CD4-positive, alpha-beta T cell treated with Interleukin-21 for 1 hour (primary cell): Measurements from ENCODE around the gene YBEY.
A peak's percentile ranks its signal among the peaks of the same experiment; 100 is the strongest.

Source experiments
- DNase-seq: peaks from one replicate; pipeline ENCODE4 v3.0.0-alpha.2; 2020

YBEY gene

GRCh38 chr21:46265736-46266525, 20.2 kb upstream of the YBEY start:
- DNase-seq = no peak

- DNase-seq = no peak
Measured at GRCh38 chr21:46266946-46267345, 19.2 kb upstream of the YBEY start.

- DNase-seq = no peak
Measured at GRCh38 chr21:46268371-46268770, 17.8 kb upstream of the YBEY start.

- no peak for DNase-seq
Measured at GRCh38 chr21:46269466-46269865, 16.7 kb upstream of the YBEY start.

GRCh38 chr21:46273341-46273740, 12.8 kb upstream of the YBEY start:
- DNase-seq = no peak

GRCh38 chr21:46274797-46275390, 11.2 kb upstream of the YBEY start:
- DNase-seq = no peak

GRCh38 chr21:46284077-46284644, 2.0 kb upstream of the YBEY start:
- no peak for DNase-seq

- no peak for DNase-seq
Measured at GRCh38 chr21:46284733-46285132, 1.4 kb upstream of the YBEY start.

GRCh38 chr21:46285206-46285661, 908 bp upstream of the YBEY start, which contains the start of gene MCM3AP:
Gene MCM3AP, minus strand, starts transcription at chr21:46285611. Its CDS starts 325 bp downstream, at chr21:46285286.
- DNase-seq = no peak

- no peak for DNase-seq
Measured at GRCh38 chr21:46286648-46287002, 483 bp downstream of the YBEY start.

GRCh38 chr21:46287541-46287940, 1.4 kb downstream of the YBEY start:
- no peak for DNase-seq

- DNase-seq = no peak
Measured at GRCh38 chr21:46289655-46290179, 3.6 kb downstream of the YBEY start.

GRCh38 chr21:46291561-46291960, 5.4 kb downstream of the YBEY start:
- no peak for DNase-seq

GRCh38 chr21:46294647-46295176, 8.6 kb downstream of the YBEY start:
- DNase-seq = no peak

GRCh38 chr21:46295177-46295770, 9.1 kb downstream of the YBEY start:
- no peak for DNase-seq

- DNase-seq = peak; percentile 52
Measured at GRCh38 chr21:46295996-46296752, 10.0 kb downstream of the YBEY start.

GRCh38 chr21:46297338-46298271, 11.5 kb downstream of the YBEY start:
- no peak for DNase-seq

- DNase-seq = no peak
Measured at GRCh38 chr21:46299167-46299566, 13.0 kb downstream of the YBEY start.

- DNase-seq = no peak
Measured at GRCh38 chr21:46301759-46302158, 15.6 kb downstream of the YBEY start.

- no peak for DNase-seq
Measured at GRCh38 chr21:46304437-46304836, 18.3 kb downstream of the YBEY start.

GRCh38 chr21:46304955-46305354, 18.8 kb downstream of the YBEY start:
- DNase-seq = peak; percentile 16
